HFF-Myc (cell line): Measurements from ENCODE around the gene SLC40A1.

Source experiments
- DNase-seq: peaks from one replicate; pipeline ENCODE4 v3.0.0-alpha.2; 2011; ENCODE audit warnings: low read depth; ENCODE audit errors: extremely low read depth
- H3K4me3 ChIP-seq: replicated peaks from 2 replicates; pipeline ENCODE4 v1.5.1; 2011; ENCODE audit warnings: low read depth, mild to moderate bottlenecking, control low read depth, low read length
- CTCF ChIP-seq: IDR thresholded peaks from 2 replicates; pipeline ENCODE4 v1.5.1; 2012; ENCODE audit warnings: mild to moderate bottlenecking, low read depth, low read length, control low read depth; ENCODE audit errors: missing control alignments

The SLC40A1 gene

GRCh38 chr2:189624648-189625355 is 44.2 kb upstream of the SLC40A1 start:
- H3K4me3 ChIP-seq, result no peak overlapping the region
- DNase-seq, result no peak
- TF ChIP-seq CTCF, result no peak

- DNase-seq, result no peak
- no peak for TF ChIP-seq CTCF
- H3K4me3 ChIP-seq, result no peak overlapping the region
Measured at GRCh38 chr2:189623049-189623448, 42.5 kb upstream of the SLC40A1 start.

- no peak for DNase-seq
- H3K4me3 ChIP-seq, result no peak overlapping the region
- no peak for TF ChIP-seq CTCF
Measured at GRCh38 chr2:189621781-189622180, 41.2 kb upstream of the SLC40A1 start.

- DNase-seq, result no peak
- no peak for TF ChIP-seq CTCF
- no peak overlapping the region for H3K4me3 ChIP-seq
Measured at GRCh38 chr2:189618197-189618596, 37.6 kb upstream of the SLC40A1 start.

GRCh38 chr2:189614585-189614984 is 34.0 kb upstream of the SLC40A1 start:
- H3K4me3 ChIP-seq, result no peak overlapping the region
- TF ChIP-seq CTCF, result no peak
- DNase-seq, result no peak

GRCh38 chr2:189613650-189614420 is 33.2 kb upstream of the SLC40A1 start:
- no peak for TF ChIP-seq CTCF
- no peak for DNase-seq
- H3K4me3 ChIP-seq, result no peak overlapping the region
